HPDE6-E6E7 (cell line): ENCODE measurements around the gene FLNB.

Experiments used
- DNase-seq: peaks from one replicate; pipeline ENCODE4 v3.0.0; 2011; ENCODE audit warnings: missing footprints; ENCODE audit errors: extremely low spot score

Gene FLNB

DNA sequence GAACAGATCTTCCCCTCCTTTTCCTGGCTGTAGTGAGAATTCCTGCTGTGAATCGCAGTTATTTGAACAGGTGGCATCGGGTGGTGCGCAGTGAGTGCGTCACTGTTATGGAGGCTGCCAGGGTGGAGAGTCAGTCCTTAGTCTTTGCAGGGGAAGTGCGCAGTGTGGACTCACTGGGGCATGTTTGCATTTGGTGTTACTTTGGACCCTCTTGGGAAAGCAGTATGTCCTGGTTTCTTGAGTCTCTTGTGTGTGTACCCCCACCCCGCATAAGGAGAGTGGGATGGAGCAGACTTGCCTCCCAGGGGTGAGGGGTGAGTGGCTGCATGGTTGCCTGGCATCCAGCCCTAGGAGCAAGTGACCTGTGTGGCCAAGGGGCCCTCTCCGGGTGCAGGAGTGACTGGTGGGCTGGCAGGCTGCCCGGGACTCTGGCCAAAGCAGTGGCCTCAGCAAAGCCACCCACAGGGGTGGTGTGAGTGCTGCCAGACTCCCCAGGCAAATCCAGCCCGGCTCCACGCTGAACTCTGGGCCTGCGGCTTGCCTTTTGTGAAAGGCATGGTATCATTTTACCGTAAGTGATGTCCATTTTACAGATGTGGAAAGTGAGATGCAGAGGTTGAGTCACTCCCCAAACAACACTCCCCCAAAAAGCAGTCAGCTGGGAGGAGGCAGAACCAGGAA, 156.1 kb downstream of the FLNB start:
- no peak for DNase-seq

- DNase-seq = no peak
Measured at GRCh38 chr3:58164906-58165821, 156.9 kb downstream of the FLNB start.

- no peak for DNase-seq
Measured at GRCh38 chr3:58167431-58168351, 159.5 kb downstream of the FLNB start.

DNA sequence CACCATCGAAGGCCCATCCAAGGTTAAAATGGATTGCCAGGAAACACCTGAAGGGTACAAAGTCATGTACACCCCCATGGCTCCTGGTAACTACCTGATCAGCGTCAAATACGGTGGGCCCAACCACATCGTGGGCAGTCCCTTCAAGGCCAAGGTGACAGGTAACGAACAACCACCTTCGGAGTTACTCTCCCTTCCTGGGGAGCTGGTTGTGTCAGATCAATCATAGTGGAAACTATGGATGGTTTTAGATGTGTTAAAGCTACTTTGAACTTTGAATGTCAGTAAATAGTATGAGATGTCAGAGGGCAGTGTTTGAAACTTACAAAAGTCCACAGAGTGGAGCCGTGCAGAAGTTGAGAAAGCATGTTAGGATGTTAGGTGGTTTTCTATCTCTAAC, 160.3 kb downstream of the FLNB start:
- no peak for DNase-seq

DNA sequence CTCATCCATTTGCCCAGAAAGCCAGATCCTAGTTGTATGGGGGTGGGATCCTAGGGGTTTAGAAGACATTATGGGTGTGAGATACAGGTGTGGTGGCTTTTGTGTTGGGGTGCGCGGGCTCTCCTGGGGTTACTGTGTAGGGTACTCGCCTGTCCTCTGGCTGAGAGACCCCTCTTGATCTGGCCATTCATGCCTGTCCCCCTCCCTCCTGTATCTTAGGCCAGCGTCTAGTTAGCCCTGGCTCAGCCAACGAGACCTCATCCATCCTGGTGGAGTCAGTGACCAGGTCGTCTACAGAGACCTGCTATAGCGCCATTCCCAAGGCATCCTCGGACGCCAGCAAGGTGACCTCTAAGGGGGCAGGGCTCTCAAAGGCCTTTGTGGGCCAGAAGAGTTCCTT, 161.1 kb downstream of the FLNB start:
- no peak for DNase-seq

DNA sequence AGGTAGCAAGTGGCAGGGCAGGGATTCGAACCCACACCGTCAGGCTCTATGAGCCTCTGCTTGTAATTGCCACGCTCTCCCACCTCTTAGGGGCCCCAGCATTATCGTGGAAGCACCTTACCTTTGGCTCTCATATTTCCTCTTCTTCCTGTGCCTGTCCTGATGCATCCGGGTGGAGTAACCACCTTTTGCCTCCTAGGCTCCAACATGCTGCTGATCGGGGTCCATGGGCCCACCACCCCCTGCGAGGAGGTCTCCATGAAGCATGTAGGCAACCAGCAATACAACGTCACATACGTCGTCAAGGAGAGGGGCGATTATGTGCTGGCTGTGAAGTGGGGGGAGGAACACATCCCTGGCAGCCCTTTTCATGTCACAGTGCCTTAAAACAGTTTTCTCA, 162.2 kb downstream of the FLNB start:
- no peak for DNase-seq

DNA sequence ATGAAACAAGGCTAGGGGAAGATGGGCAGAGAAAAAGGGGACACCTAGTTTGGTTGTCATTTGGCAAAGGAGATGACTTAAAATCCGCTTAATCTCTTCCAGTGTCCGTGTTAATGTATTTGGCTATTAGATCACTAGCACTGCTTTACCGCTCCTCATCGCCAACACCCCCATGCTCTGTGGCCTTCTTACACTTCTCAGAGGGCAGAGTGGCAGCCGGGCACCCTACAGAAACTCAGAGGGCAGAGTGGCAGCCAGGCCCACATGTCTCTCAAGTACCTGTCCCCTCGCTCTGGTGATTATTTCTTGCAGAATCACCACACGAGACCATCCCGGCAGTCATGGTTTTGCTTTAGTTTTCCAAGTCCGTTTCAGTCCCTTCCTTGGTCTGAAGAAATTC, 162.9 kb downstream of the FLNB start:
- DNase-seq = no peak

DNA sequence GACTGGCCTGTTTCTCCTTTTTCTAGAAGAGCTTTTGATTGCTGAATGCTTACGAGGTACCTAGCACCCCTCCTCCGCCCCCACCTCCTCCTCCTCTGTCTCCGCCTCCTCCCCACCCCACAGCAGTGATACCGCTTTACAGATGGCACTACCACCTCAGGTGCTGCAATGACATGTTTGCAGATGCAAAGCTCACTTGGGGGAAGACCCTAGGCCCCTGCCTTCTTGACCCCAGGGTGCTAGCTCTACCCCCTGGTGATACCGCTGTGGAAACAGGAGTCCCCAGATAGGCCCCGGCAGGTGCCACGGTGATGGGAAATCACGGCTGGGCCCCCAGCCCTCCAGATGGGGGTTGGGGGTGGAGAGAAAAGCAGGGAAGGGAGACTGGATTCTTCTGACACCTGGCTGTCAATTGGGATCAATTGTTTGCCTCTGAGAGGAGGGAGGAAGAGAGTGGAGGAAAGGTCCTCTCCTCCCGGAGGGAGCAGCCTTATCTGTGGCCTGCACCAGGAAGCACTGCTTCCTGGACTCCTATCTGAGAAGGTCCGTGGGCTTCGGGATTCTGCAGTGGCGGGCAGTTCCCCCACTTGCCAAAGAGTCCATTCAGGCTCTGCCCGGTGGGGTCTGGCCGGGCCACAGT, 164.9 kb downstream of the FLNB start:
- no peak for DNase-seq

GRCh38 chr3:58173669-58174398, 165.6 kb downstream of the FLNB start:
- no peak for DNase-seq

- DNase-seq = no peak
Measured at GRCh38 chr3:58175187-58175436, 166.9 kb downstream of the FLNB start.

DNA sequence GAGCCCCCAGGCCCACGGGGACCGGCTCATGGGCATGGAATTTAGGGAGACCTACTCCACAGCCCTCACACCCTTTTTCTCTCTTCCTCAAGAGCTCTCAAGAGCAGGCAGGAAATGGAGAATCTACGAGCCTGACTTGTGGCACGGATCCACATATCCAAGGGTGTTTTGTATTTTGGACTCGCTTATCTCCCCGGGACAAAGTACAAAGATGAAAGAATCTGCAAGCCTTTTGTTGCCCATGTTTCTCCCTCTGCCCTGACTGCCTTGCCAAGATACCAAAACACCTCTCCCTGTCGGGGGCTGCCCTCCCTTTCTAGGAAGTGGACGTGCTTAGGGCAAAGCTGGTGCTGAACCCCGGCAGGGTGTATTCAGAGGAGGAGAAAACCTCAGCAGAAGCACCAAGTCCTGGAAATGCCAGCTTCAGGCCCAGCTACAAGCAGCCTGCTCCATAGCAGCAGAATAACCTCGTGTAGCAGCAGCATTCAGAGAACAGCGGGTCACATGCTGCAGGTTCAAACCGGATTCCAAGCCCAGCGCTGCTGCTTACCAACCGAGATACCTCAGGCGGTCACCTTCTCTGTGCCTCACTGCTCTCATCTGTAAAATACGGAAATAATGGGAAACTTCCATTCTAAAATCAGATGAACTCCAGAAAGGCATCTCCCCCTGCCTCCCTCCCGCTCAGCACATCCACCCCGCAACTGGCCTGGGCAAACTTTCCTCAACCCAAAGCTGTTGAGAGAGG, 167.4 kb downstream of the FLNB start:
- no peak for DNase-seq

DNA sequence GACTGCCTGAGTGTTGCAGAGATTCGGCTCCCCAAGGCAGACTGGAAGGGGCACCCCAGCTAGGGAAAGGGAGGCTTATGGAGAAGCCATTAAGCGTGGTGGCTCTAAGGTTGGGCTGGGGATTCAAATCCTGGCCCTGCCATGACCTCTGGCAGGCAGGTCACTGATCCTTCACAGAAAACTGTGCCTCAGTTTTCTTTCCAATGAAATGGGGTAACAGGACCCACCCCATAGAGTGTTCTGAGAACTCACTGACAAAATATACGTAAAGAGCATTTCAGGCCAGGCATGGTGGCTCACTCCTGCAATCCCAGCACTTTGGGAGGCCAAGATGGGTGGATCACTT, 167.9 kb downstream of the FLNB start:
- DNase-seq = no peak

- no peak for DNase-seq
Measured at GRCh38 chr3:58176827-58177489, 168.7 kb downstream of the FLNB start.

DNA sequence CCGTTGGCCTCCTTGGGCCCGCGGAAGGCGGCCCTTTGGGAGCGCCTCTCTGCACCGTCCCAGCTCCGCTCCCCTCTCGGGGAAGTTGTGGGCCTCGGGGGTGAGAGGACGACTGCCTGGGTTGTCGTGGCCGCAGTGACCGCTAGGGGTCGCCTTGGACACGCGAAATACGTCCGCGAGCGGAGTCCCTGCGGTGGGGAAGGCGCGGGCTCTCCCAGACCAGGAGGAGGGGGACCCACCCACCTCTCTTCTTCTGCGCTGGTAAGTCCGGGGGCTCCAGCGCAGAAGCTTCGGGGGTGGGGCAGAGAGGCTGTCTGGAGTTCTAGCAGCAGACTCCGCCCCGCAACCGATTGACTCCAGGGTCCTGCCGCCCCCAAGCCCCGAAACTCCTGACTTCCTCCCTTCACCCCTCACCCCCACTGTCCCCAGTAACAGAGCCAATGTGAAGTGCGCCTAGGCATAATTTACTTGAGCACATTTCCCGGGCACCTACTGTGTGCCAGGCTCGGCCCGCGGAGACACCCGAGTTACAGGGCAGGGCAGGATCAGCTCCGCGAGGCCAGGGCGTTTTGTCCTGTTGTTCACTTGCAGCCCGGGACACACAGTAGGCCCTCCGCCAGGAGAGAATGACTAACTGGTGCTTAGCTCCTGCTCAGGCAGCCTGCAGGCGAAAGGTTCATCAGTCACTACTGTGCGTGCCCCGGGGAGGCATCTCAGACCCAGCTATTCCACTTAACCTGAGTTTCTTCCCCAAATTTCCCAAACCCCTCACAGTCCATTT, 169.7 kb downstream of the FLNB start:
- no peak for DNase-seq

DNA sequence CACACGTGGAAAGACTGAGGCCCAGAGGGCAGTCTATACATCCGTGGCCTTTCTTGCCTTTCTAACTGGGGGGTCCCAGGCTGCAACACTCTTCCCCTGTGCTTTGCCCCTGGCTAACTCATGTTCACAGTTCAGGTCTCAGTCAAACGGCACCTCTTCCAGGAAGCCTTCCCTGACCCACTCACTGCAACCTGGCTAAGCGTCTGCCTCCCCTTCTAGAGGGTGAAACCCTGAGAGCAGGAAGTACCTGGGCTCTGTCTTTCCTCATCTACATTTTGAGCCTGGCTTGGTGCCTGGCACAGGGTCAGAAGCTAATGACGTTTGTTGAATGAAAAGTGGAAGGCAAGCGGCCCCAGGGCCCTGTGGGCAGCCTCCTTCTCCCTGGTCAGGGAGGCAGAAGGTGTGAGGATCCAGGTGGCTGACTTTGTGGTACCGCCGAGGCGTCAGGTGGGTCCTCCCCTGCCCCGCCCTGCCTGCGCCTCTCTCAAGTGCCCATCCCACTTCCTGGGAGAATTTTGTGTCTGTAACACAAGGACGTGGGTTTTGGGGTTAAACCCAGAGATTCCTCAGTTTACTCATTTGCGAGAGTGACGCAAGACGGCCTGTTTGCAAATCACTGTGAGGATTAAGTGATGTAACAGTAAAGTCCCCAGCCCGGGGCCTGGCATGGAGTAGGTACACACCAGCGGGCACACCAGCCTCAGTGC, 170.5 kb downstream of the FLNB start:
- DNase-seq = no peak

DNA sequence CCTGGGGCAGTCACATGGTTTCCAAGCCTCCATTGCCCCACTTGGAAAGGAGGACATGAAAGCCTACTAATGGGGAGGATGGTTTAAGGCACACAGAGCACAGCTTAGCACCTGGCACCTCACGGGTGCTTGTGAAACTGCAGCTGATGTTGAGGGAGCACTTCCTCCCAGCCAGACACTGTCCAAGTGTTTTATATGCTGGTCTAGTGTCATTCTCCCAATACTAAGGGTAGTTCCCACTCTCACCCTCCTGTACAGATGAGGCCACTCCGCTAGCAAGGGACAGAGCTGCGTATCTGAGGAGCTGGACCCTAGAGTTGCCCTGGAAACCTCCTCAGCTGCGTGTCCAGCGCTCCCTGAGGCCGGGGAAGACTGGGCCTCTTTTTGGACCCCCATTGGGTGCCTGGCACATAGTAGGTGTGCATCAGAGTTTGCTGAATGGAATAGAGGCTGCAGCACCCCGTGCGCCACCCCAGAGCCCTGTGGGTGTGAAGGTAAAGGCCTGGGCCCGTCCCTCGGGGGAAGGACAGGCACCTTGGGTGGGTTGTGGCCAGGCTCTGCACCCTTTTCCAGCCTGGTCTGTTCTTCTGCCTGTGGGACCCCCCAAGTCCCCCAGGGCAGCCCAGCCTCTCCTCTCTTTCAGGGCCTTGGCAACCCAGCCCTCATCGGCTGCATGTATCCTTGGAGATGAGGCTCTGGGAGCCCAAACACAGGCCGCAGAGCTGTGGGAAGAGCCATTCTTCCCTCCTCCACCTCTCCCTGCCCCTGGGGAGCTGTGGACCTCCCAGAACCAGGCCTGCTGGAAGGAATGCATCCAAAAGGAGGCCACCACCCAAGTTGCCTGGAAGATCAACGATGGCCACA, 171.2 kb downstream of the FLNB start:
- no peak for DNase-seq

- DNase-seq = no peak
Measured at GRCh38 chr3:58180099-58180880, 172.1 kb downstream of the FLNB start.
